Measurements from ENCODE around the gene MORN1.

MORN1 gene

GRCh38 chr1:2435091-2435490 lies 43.7 kb upstream of the MORN1 start:
- no peak overlapping the region for H3K4ac ChIP-seq (ENCODE audit: low read depth in 1 of 2, low read length in 2 of 2)
- H3K4me3 ChIP-seq (ENCODE audit: insufficient read depth in 1 of 2, low read depth in 1 of 2, low read length in 2 of 2): no peak overlapping the region
- H3K27me3 ChIP-seq (ENCODE audit: control insufficient read depth in 1 of 2, insufficient read depth in 1 of 2, low read length in 2 of 2): peaks cover 23 to 75% of the 10 kb centered on the region in 2 experiments
- H3K23ac ChIP-seq (ENCODE audit: low read length in 2 of 2): no peak overlapping the region
- no peak overlapping the region for H4K91ac ChIP-seq (ENCODE audit: low read length)
- H3K4me2 ChIP-seq (ENCODE audit: low read length, poor library complexity, severe bottlenecking): no peak overlapping the region
- no peak overlapping the region for H3K9ac ChIP-seq (ENCODE audit: low read length)
- no peak overlapping the region for H3K14ac ChIP-seq (ENCODE audit: low read length in 2 of 2)
- no peak overlapping the region for H2BK15ac ChIP-seq (ENCODE audit: low read depth, poor library complexity, severe bottlenecking)
- no peak overlapping the region for H2BK120ac ChIP-seq (ENCODE audit: low read depth, low read length)
- H2AFZ ChIP-seq (ENCODE audit: low read depth, low read length): no peak overlapping the region
- no peak overlapping the region for H2BK12ac ChIP-seq (ENCODE audit: low read length in 2 of 2)
- no peak overlapping the region for H4K8ac ChIP-seq (ENCODE audit: low read length)
- H3K18ac ChIP-seq (ENCODE audit: low read depth in 1 of 2, low read length in 2 of 2): no peak overlapping the region
- H3K27ac ChIP-seq (ENCODE audit: low read length, poor library complexity, severe bottlenecking): no peak overlapping the region
- no peak overlapping the region for H2BK5ac ChIP-seq (ENCODE audit: low read depth, low read length, poor library complexity, severe bottlenecking)
- no peaks in the 10 kb centered on the region for H3K4me1 ChIP-seq (ENCODE audit: control insufficient read depth, insufficient read depth, low read depth, low read length)
- no peak for DNase-seq
- H3K79me1 ChIP-seq (replicated peaks; ENCODE audit: low read length, poor library complexity, severe bottlenecking): no peaks in the 10 kb centered on the region
- H3K9me3 ChIP-seq (ENCODE audit: control insufficient read depth, low read length): no peaks in the 10 kb centered on the region
- no peaks in the 10 kb centered on the region for H3K36me3 ChIP-seq (ENCODE audit: control insufficient read depth in 1 of 2, insufficient read depth in 2 of 2, low read depth in 1 of 2, low read length in 2 of 2)
- 75% methylated on average over 9 of the region's 9 CpGs for WGBS
- H2AK5ac ChIP-seq (ENCODE audit: low read length, severe bottlenecking): no peak overlapping the region

- H2BK15ac ChIP-seq (ENCODE audit: low read depth, poor library complexity, severe bottlenecking): no peak overlapping the region
- H2BK5ac ChIP-seq (ENCODE audit: low read depth, low read length, poor library complexity, severe bottlenecking): no peak overlapping the region
- peaks cover 23 to 85% of the 10 kb centered on the region in 2 experiments for H3K27me3 ChIP-seq (ENCODE audit: control insufficient read depth in 1 of 2, insufficient read depth in 1 of 2, low read length in 2 of 2)
- H3K18ac ChIP-seq (ENCODE audit: low read depth in 1 of 2, low read length in 2 of 2): no peak overlapping the region
- no peak overlapping the region for H3K9ac ChIP-seq (ENCODE audit: low read length)
- DNase-seq: no peak
- H3K4me1 ChIP-seq (ENCODE audit: control insufficient read depth, insufficient read depth, low read depth, low read length): no peaks in the 10 kb centered on the region
- H3K4ac ChIP-seq (ENCODE audit: low read depth in 1 of 2, low read length in 2 of 2): no peak overlapping the region
- H3K9me3 ChIP-seq (ENCODE audit: control insufficient read depth, low read length): no peaks in the 10 kb centered on the region
- H4K91ac ChIP-seq (ENCODE audit: low read length): no peak overlapping the region
- H3K4me2 ChIP-seq (ENCODE audit: low read length, poor library complexity, severe bottlenecking): no peak overlapping the region
- H4K8ac ChIP-seq (ENCODE audit: low read length): no peak overlapping the region
- H2BK12ac ChIP-seq (ENCODE audit: low read length in 2 of 2): no peak overlapping the region
- H3K14ac ChIP-seq (ENCODE audit: low read length in 2 of 2): no peak overlapping the region
- no peak overlapping the region for H2AK5ac ChIP-seq (ENCODE audit: low read length, severe bottlenecking)
- no peak overlapping the region for H3K4me3 ChIP-seq (ENCODE audit: insufficient read depth in 1 of 2, low read depth in 1 of 2, low read length in 2 of 2)
- H2AFZ ChIP-seq (ENCODE audit: low read depth, low read length): no peak overlapping the region
- no peaks in the 10 kb centered on the region for H3K36me3 ChIP-seq (ENCODE audit: control insufficient read depth in 1 of 2, insufficient read depth in 2 of 2, low read depth in 1 of 2, low read length in 2 of 2)
- no peaks in the 10 kb centered on the region for H3K79me1 ChIP-seq (replicated peaks; ENCODE audit: low read length, poor library complexity, severe bottlenecking)
- WGBS: 87% methylated on average over 34 of the region's 34 CpGs
- no peak overlapping the region for H2BK120ac ChIP-seq (ENCODE audit: low read depth, low read length)
- no peak overlapping the region for H3K23ac ChIP-seq (ENCODE audit: low read length in 2 of 2)
- no peak overlapping the region for H3K27ac ChIP-seq (ENCODE audit: low read length, poor library complexity, severe bottlenecking)
These were observed 42.7 kb upstream of the MORN1 start for GRCh38 chr1:2433936-2434655.

- no peak overlapping the region for H3K4ac ChIP-seq (ENCODE audit: low read depth in 1 of 2, low read length in 2 of 2)
- no peak overlapping the region for H2AFZ ChIP-seq (ENCODE audit: low read depth, low read length)
- no peak overlapping the region for H3K4me3 ChIP-seq (ENCODE audit: insufficient read depth in 1 of 2, low read depth in 1 of 2, low read length in 2 of 2)
- 89% methylated on average over 13 of the region's 13 CpGs for WGBS
- no peaks in the 10 kb centered on the region for H3K9me3 ChIP-seq (ENCODE audit: control insufficient read depth, low read length)
- H3K4me2 ChIP-seq (ENCODE audit: low read length, poor library complexity, severe bottlenecking): no peak overlapping the region
- no peak overlapping the region for H3K9ac ChIP-seq (ENCODE audit: low read length)
- H2AK5ac ChIP-seq (ENCODE audit: low read length, severe bottlenecking): no peak overlapping the region
- no peaks in the 10 kb centered on the region for H3K79me1 ChIP-seq (replicated peaks; ENCODE audit: low read length, poor library complexity, severe bottlenecking)
- DNase-seq: no peak
- H3K14ac ChIP-seq (ENCODE audit: low read length in 2 of 2): no peak overlapping the region
- H4K8ac ChIP-seq (ENCODE audit: low read length): no peak overlapping the region
- H3K27me3 ChIP-seq (ENCODE audit: control insufficient read depth in 1 of 2, insufficient read depth in 1 of 2, low read length in 2 of 2): peaks cover 23 to 87% of the 10 kb centered on the region in 2 experiments
- H2BK120ac ChIP-seq (ENCODE audit: low read depth, low read length): no peak overlapping the region
- H3K23ac ChIP-seq (ENCODE audit: low read length in 2 of 2): no peak overlapping the region
- H3K18ac ChIP-seq (ENCODE audit: low read depth in 1 of 2, low read length in 2 of 2): no peak overlapping the region
- H3K36me3 ChIP-seq (ENCODE audit: control insufficient read depth in 1 of 2, insufficient read depth in 2 of 2, low read depth in 1 of 2, low read length in 2 of 2): peaks cover 0 to 4% of the 10 kb centered on the region in 2 experiments
- H2BK5ac ChIP-seq (ENCODE audit: low read depth, low read length, poor library complexity, severe bottlenecking): no peak overlapping the region
- H2BK12ac ChIP-seq (ENCODE audit: low read length in 2 of 2): no peak overlapping the region
- H3K27ac ChIP-seq (ENCODE audit: low read length, poor library complexity, severe bottlenecking): no peak overlapping the region
- no peak overlapping the region for H4K91ac ChIP-seq (ENCODE audit: low read length)
- H2BK15ac ChIP-seq (ENCODE audit: low read depth, poor library complexity, severe bottlenecking): no peak overlapping the region
- H3K4me1 ChIP-seq (ENCODE audit: control insufficient read depth, insufficient read depth, low read depth, low read length): no peaks in the 10 kb centered on the region
These were observed 41.8 kb upstream of the MORN1 start for GRCh38 chr1:2433196-2433595.

- Histone ChIP-seq H3K23ac (ENCODE audit: low read length in 2 of 2) (no peak overlapping the region), H4K91ac (ENCODE audit: low read length) (no peak overlapping the region), H3K4ac (ENCODE audit: low read depth in 1 of 2, low read length in 2 of 2) (no peak overlapping the region), H2AFZ (ENCODE audit: low read depth, low read length) (no peak overlapping the region), H3K36me3 (ENCODE audit: control insufficient read depth in 1 of 2, insufficient read depth in 2 of 2, low read depth in 1 of 2, low read length in 2 of 2) (peaks cover 0 to 5% of the 10 kb centered on the region in 2 experiments), H3K4me2 (ENCODE audit: low read length, poor library complexity, severe bottlenecking) (no peak overlapping the region), H2BK12ac (ENCODE audit: low read length in 2 of 2) (no peak overlapping the region), H2BK5ac (ENCODE audit: low read depth, low read length, poor library complexity, severe bottlenecking) (no peak overlapping the region), H3K4me3 (ENCODE audit: insufficient read depth in 1 of 2, low read depth in 1 of 2, low read length in 2 of 2) (no peak overlapping the region), H2BK120ac (ENCODE audit: low read depth, low read length) (no peak overlapping the region), H4K8ac (ENCODE audit: low read length) (no peak overlapping the region), H3K27me3 (ENCODE audit: control insufficient read depth in 1 of 2, insufficient read depth in 1 of 2, low read length in 2 of 2) (peaks cover 23 to 85% of the 10 kb centered on the region in 2 experiments), H3K9ac (ENCODE audit: low read length) (no peak overlapping the region), H3K4me1 (ENCODE audit: control insufficient read depth, insufficient read depth, low read depth, low read length) (no peaks in the 10 kb centered on the region), H2AK5ac (ENCODE audit: low read length, severe bottlenecking) (no peak overlapping the region), H3K14ac (ENCODE audit: low read length in 2 of 2) (no peak overlapping the region), H3K79me1 (replicated peaks; ENCODE audit: low read length, poor library complexity, severe bottlenecking) (no peaks in the 10 kb centered on the region), H3K18ac (ENCODE audit: low read depth in 1 of 2, low read length in 2 of 2) (no peak overlapping the region), H3K27ac (ENCODE audit: low read length, poor library complexity, severe bottlenecking) (no peak overlapping the region), H3K9me3 (ENCODE audit: control insufficient read depth, low read length) (no peaks in the 10 kb centered on the region), H2BK15ac (ENCODE audit: low read depth, poor library complexity, severe bottlenecking) (no peak overlapping the region)
- no peak for DNase-seq
- 68% methylated on average over 16 of the region's 16 CpGs for WGBS
These were observed 41.1 kb upstream of the MORN1 start for GRCh38 chr1:2432441-2432844.
